Measurements from ENCODE around the gene SLC2A8. TPM values are rescaled to one million over a fixed set of nuclear protein-coding genes. Genes with fewer than 3 reads are reported as not detected.

The SLC2A8 gene
- total RNA-seq, 1 experiment from 2014 or later, result 55.7 TPM

DNA sequence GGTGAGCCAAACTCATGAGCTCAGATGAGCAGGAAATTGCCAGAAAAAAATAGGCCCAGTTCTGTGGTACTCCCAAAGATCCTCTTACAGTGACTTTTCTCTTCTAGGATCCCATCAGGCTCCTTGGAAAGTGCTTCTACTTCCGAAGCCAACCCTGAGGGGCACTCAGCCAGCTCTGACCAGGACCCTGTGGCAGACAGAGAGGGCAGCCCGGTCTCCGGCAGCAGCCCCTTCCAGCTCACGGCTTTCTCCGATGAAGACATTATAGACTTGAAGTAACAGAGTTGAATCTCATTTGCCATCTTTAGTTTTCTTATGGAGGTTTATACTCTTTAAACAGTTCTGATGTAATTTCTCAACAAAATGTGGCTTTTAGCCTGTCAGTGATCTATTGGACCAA, 4.0 kb upstream of the SLC2A8 start:
- DNase-seq (ENCODE audit: low read depth, low spot score) (no peak), ATAC-seq (no peak)
- no peaks in the 10 kb centered on the region for H3K27me3 ChIP-seq (ENCODE audit: control insufficient read depth, insufficient read depth, low read length)
- H3K36me3 ChIP-seq (ENCODE audit: control insufficient read depth, insufficient read depth, low read length), result no peaks in the 10 kb centered on the region
- ChIA-PET CTCF (no interaction called here), POLR2A (no interaction called here)
- H3K9me3 ChIP-seq (ENCODE audit: control insufficient read depth, insufficient read depth, low read depth, low read length), result no peaks in the 10 kb centered on the region
- peaks cover 37% of the 10 kb centered on the region for H3K4me1 ChIP-seq (ENCODE audit: control insufficient read depth, insufficient read depth, low read length)
- no peak overlapping the region for H3K4me3 ChIP-seq (ENCODE audit: low read depth in 2 of 2, low read length in 2 of 2)
- in situ Hi-C loops (cut with HindIII; ENCODE audit: low pct_unique_long_range_greater_than_20kb, low sequenced_read_pairs), result no loop called here
- intact Hi-C loops (cut with micrococcal nuclease; ENCODE audit: unreplicated experiment), result no loop called here
- peak overlapping the region; percentile 63 for H3K27ac ChIP-seq (ENCODE audit: low read length)
- no peak for TF ChIP-seq SIN3A (IDR thresholded peaks at IDR 0.05; ENCODE audit: borderline replicate concordance, insufficient read depth, low read depth, low read length)
- TF ChIP-seq TCF7L2 (IDR thresholded peaks at IDR 0.05; ENCODE audit: low read depth, low read length), result no peak
- TF ChIP-seq, protein P1, sequence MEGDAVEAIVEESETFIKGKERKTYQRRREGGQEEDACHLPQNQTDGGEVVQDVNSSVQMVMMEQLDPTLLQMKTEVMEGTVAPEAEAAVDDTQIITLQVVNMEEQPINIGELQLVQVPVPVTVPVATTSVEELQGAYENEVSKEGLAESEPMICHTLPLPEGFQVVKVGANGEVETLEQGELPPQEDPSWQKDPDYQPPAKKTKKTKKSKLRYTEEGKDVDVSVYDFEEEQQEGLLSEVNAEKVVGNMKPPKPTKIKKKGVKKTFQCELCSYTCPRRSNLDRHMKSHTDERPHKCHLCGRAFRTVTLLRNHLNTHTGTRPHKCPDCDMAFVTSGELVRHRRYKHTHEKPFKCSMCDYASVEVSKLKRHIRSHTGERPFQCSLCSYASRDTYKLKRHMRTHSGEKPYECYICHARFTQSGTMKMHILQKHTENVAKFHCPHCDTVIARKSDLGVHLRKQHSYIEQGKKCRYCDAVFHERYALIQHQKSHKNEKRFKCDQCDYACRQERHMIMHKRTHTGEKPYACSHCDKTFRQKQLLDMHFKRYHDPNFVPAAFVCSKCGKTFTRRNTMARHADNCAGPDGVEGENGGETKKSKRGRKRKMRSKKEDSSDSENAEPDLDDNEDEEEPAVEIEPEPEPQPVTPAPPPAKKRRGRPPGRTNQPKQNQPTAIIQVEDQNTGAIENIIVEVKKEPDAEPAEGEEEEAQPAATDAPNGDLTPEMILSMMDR (IDR thresholded peaks at IDR 0.05), result no peak
- TF ChIP-seq POLR2AphosphoS5 (IDR thresholded peaks at IDR 0.05; ENCODE audit: low read depth, low read length), result no peak
- TF ChIP-seq REST (IDR thresholded peaks at IDR 0.05; ENCODE audit: insufficient read depth in 1 of 2, low read depth in 2 of 2, low read length in 1 of 2), result no peak
- no TSS peak for BruUV-seq (replicated peaks)

DNA sequence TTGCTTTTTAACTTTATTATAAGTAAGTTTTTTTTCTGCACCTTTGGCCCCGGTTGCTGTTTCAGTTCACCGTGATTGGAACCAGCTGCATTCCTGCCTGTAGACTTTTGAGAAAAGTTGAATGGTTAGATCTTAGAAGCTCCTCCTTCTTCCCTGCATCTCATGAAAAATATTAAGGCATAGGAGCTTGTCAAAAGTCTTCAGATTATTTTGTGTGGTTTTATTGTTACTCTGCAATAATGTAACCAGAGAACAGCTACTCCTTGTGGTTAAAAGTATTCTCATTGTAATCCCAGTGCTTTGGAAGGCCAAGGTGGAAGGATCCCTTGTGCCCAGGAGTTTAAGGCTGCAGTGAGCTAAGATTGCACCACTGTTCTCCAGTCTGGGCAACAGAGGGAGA, 3.3 kb upstream of the SLC2A8 start:
- H3K4me1 ChIP-seq (ENCODE audit: control insufficient read depth, insufficient read depth, low read length), result peaks cover 36% of the 10 kb centered on the region
- in situ Hi-C loops (cut with HindIII; ENCODE audit: low pct_unique_long_range_greater_than_20kb, low sequenced_read_pairs), result no loop called here
- intact Hi-C loops (cut with micrococcal nuclease; ENCODE audit: unreplicated experiment), result no loop called here
- no peaks in the 10 kb centered on the region for H3K27me3 ChIP-seq (ENCODE audit: control insufficient read depth, insufficient read depth, low read length)
- CTCF ChIA-PET, result interaction anchor here (0.6 to 0.7 kb wide), 2 partner anchors 84 to 486 kb away, joined by 3 to 5 read pairs; no protein-coding TSS in a partner anchor
- H3K9me3 ChIP-seq (ENCODE audit: control insufficient read depth, insufficient read depth, low read depth, low read length), result no peaks in the 10 kb centered on the region
- no peak overlapping the region for H3K4me3 ChIP-seq (ENCODE audit: low read depth in 2 of 2, low read length in 2 of 2)
- no TSS peak for BruUV-seq (replicated peaks)
- POLR2A ChIA-PET, result interaction anchor here (0.6 kb wide), 1 partner anchor 326 kb away, joined by 5 read pairs; no protein-coding TSS in a partner anchor
- H3K27ac ChIP-seq (ENCODE audit: low read length), result no peak overlapping the region
- DNase-seq (ENCODE audit: low read depth, low spot score) (no peak), ATAC-seq (no peak)
- no peak for TF ChIP-seq REST (IDR thresholded peaks at IDR 0.05; ENCODE audit: insufficient read depth in 1 of 2, low read depth in 2 of 2, low read length in 1 of 2)
- TF ChIP-seq SIN3A (IDR thresholded peaks at IDR 0.05; ENCODE audit: borderline replicate concordance, insufficient read depth, low read depth, low read length), result no peak
- no peak for TF ChIP-seq POLR2AphosphoS5 (IDR thresholded peaks at IDR 0.05; ENCODE audit: low read depth, low read length)
- no peak for TF ChIP-seq TCF7L2 (IDR thresholded peaks at IDR 0.05; ENCODE audit: low read depth, low read length)
- TF ChIP-seq, protein P1 (IDR thresholded peaks at IDR 0.05), result no peak; the same call in 1 of the 2 replicates
- no peaks in the 10 kb centered on the region; the same call in 1 of the 2 replicates for H3K36me3 ChIP-seq (ENCODE audit: control insufficient read depth, insufficient read depth, low read length)

All from Panc1 (cell line).